ENCODE data around the gene BBIP1. TPM values are rescaled to one million over a fixed set of nuclear protein-coding genes. Genes with fewer than 3 reads are reported as not detected.

BBIP1 gene
- total and polyA plus RNA-seq, 9 of the 15 experiments (the other 6 are each of a cell fraction or from before 2014, with no cell fraction given) = 5.2 to 31.0 (median 19.4) TPM

DNA sequence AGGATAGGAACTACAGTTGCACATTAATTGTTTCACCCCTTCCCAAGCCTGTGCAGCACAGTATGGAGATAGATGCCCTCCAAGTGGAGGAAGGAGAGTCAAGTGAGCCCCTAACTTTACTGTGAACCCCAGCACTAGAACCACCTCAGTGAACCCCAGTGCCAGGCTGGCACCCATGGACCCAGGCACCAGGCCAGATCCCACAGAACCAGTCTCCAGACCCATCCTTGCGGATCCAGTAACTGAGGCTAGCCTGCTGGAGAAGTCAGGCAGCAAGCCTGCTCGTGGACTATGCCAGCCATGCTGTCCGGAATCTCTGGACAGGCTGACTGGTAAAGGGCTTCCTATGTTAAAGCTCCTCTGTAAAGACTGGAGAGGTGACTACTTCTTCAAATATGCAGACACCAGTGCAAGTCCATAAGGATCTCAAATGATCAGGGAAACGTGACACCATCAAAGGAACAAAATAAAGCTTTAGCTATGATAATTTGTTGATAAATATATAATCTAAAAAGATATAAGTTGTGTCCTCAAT is 28.1 kb upstream of the BBIP1 start:
- CTCF ChIA-PET (ENCODE audit: low intra/inter-chr PET ratio) = no interaction called here
- H3K9ac ChIP-seq (ENCODE audit: insufficient read depth in 1 of 2, low read depth in 2 of 2, low read length in 2 of 2) = no peak overlapping the region
- intact Hi-C loops (cut with micrococcal nuclease) = no loop called here

More for the DNA sequence above, 28.1 kb upstream of the BBIP1 start:
- Histone ChIP-seq H3K27ac (ENCODE audit: extremely low read depth, low read depth, low read length) (no peak overlapping the region), H3K9me1 (ENCODE audit: control insufficient read depth, insufficient read depth, low read length) (no peaks in the 10 kb centered on the region), H3K79me2 (ENCODE audit: control insufficient read depth, insufficient read depth, low read length) (peaks cover 41% of the 10 kb centered on the region), H3K4me2 (ENCODE audit: insufficient read depth, low read length) (no peak overlapping the region), H3K4me3 (no peak overlapping the region), H2AFZ (ENCODE audit: low read depth, low read length) (no peak overlapping the region), H3K27me3 (ENCODE audit: control insufficient read depth in 2 of 2, insufficient read depth in 2 of 2, low read length in 2 of 2) (no peaks in the 10 kb centered on the region), H3K36me3 (ENCODE audit: control insufficient read depth, insufficient read depth, low read length) (peaks cover under 1% of the 10 kb centered on the region; the same call in 1 of the 3 replicates), H4K20me1 (replicated peaks; ENCODE audit: control insufficient read depth, insufficient read depth, low read length) (no peaks in the 10 kb centered on the region), H3K4me1 (replicated peaks in 1 of 2; ENCODE audit: control insufficient read depth in 2 of 2, insufficient read depth in 2 of 2, low read length in 2 of 2) (no peaks in the 10 kb centered on the region; a peak in 1 of 5 replicates), H3K9me3 (replicated peaks; ENCODE audit: control insufficient read depth, insufficient read depth, low read depth, low read length) (no peaks in the 10 kb centered on the region)
- POLR2A ChIA-PET = interaction anchor here (0.6 kb wide), 1 partner anchor 67 kb away, joined by 3 read pairs; no protein-coding TSS in a partner anchor
- TF ChIP-seq RFX1 (IDR thresholded peaks at IDR 0.05) = no peak
- TF ChIP-seq SPI1 (IDR thresholded peaks at IDR 0.05; ENCODE audit: borderline replicate concordance, low read depth, low read length) = no peak
- TF ChIP-seq ZNF212 (CRISPR knock-in tag; IDR thresholded peaks at IDR 0.05) = no peak
- no peak for TF ChIP-seq ZC3H11A (IDR thresholded peaks at IDR 0.05; ENCODE audit: low read depth, low read length)
- no peak for TF ChIP-seq ZC3H8 (IDR thresholded peaks at IDR 0.05)
- no peak for TF ChIP-seq YBX1 (IDR thresholded peaks at IDR 0.05)
- TF ChIP-seq CSDE1 (IDR thresholded peaks at IDR 0.05) = no peak
- TF ChIP-seq NCOR1 (IDR thresholded peaks at IDR 0.05) = no peak
- TF ChIP-seq ELK3 (CRISPR knock-in tag; IDR thresholded peaks at IDR 0.05) = no peak
- no peak for TF ChIP-seq KLF10 (CRISPR knock-in tag; IDR thresholded peaks at IDR 0.05)
- TF ChIP-seq ZNF316 (IDR thresholded peaks at IDR 0.05) = no peak
- no peak for TF ChIP-seq CREM (IDR thresholded peaks at IDR 0.05; ENCODE audit: low read depth)
- no peak for TF ChIP-seq HSF4 (CRISPR knock-in tag; IDR thresholded peaks at IDR 0.05; ENCODE audit: borderline replicate concordance)
- ATAC-seq (no peak), DNase-seq (ENCODE audit: extremely low read depth in 1 of 4, low spot score in 3 of 4) (no peak), FAIRE-seq (no peak)
- no TSS peak for BruUV-seq (replicated peaks)
- in situ Hi-C loops (cut with MboI) = no loop called here
- 66% methylated on average over 4 of the region's 4 CpGs for WGBS (ENCODE audit: insufficient coverage, low coverage, missing lambda C conversion rate)

All from K562 (cell line).